PC-3 (cell line): ENCODE data around the gene BAMBI. TPM values are rescaled to one million over a fixed set of nuclear protein-coding genes. Genes with fewer than 3 reads are reported as not detected.

ENCODE experiments used
- ATAC-seq: fragments of 200-7000 bp; cut with Tn5 transposase; 2 replicates; pipeline ENCODE4 v1.9.1; 2020; ENCODE audit warnings: mild to moderate bottlenecking, moderate library complexity
- BruUV-seq: library from RNA; stranded (reverse); fragments of 400-500 nt; replicated peaks from 2 replicates; lab custom pipeline; 2021; lab: Mats Ljungman, UMichigan
- CTCF ChIA-PET: fragments of 300-600 bp; sonication (Branson Sonifier 250); formaldehyde crosslinking; loops from one replicate; lab custom pipeline; 2022; ENCODE audit warnings: antibody characterized with exemption; lab: Charles Lee
- POLR2A ChIA-PET: fragments of 300-600 bp; sonication (Branson Sonifier 250); formaldehyde crosslinking; loops from one replicate; lab custom pipeline; 2022; ENCODE audit warnings: antibody characterized with exemption; ENCODE audit not compliant: unreplicated experiment; lab: Charles Lee
- DNase-seq: peaks from one replicate; pipeline ENCODE4 v3.0.0-alpha.2; 2015
- H2AFZ ChIP-seq: fragments of 300-600 bp; sonication (generic); 2 replicates; pipeline ENCODE4 v1.6.0; 2016; ENCODE audit warnings: antibody characterized with exemption, low read length
- H3F3A ChIP-seq: fragments of 300-600 bp; sonication (generic); one replicate; pipeline ENCODE4 v1.6.0; 2017; ENCODE audit warnings: antibody characterized with exemption, low read length, control low read depth, mild to moderate bottlenecking; ENCODE audit not compliant: unreplicated experiment
- H3K27ac ChIP-seq: fragments of 300-600 bp; sonication (generic); 2 replicates; pipeline ENCODE4 v1.5.1; 2016; ENCODE audit warnings: mild to moderate bottlenecking, low read length
- H3K27me3 ChIP-seq: fragments of 300-600 bp; sonication (generic); 2 replicates; pipeline ENCODE4 v1.6.1; 2016; ENCODE audit warnings: low read length, mixed read lengths
- H3K36me3 ChIP-seq: fragments of 300-600 bp; sonication (generic); 2 replicates; pipeline ENCODE4 v1.6.1; 2016; ENCODE audit warnings: low read depth, mixed run types, low read length, mixed read lengths
- H3K4me1 ChIP-seq: fragments of 300-600 bp; sonication (generic); 2 replicates; pipeline ENCODE4 v1.5.1; 2016; ENCODE audit warnings: low read length; ENCODE audit not compliant: insufficient read depth
- H3K4me2 ChIP-seq: fragments of 300-600 bp; sonication (generic); 2 replicates; pipeline ENCODE4 v1.6.0; 2016; ENCODE audit warnings: low read length
- H3K4me3 ChIP-seq: fragments of 300-600 bp; sonication (generic); 2 replicates; pipeline ENCODE4 v1.5.1; 2016; ENCODE audit warnings: mild to moderate bottlenecking, low read length, mixed read lengths
- H3K79me2 ChIP-seq: fragments of 300-600 bp; sonication (generic); 2 replicates; pipeline ENCODE4 v1.6.1; 2017; ENCODE audit warnings: low read length, mixed read lengths
- H3K9ac ChIP-seq: fragments of 300-600 bp; sonication (generic); 2 replicates; pipeline ENCODE4 v1.6.0; 2016; ENCODE audit warnings: mild to moderate bottlenecking, low read length
- H3K9me2 ChIP-seq: fragments of 300-600 bp; sonication (generic); replicated peaks from 2 replicates; pipeline ENCODE4 v1.6.1; 2016; ENCODE audit warnings: mixed run types, low read length, mixed read lengths
- H3K9me3 ChIP-seq: fragments of 300-600 bp; sonication (generic); 2 replicates; pipeline ENCODE4 v1.6.1; 2016; ENCODE audit warnings: low read length, mixed read lengths
- H4K20me1 ChIP-seq: fragments of 300-600 bp; sonication (generic); 2 replicates; pipeline ENCODE4 v1.6.1; 2016; ENCODE audit warnings: low read length, mixed read lengths
- EZH2 ChIP-seq: fragments of 300-600 bp; sonication (generic); IDR thresholded peaks from one replicate; pipeline ENCODE4 v1.6.1; 2017; ENCODE audit warnings: antibody characterized with exemption, mild to moderate bottlenecking, low read length; ENCODE audit not compliant: unreplicated experiment
- EZH2phosphoT487 ChIP-seq: fragments of 300-600 bp; sonication (generic); IDR thresholded peaks from 2 replicates; pipeline ENCODE4 v1.6.1; 2018; ENCODE audit warnings: mild to moderate bottlenecking, antibody characterized with exemption, low read length, borderline replicate concordance
- intact Hi-C: fragments of 100-400 bp; cut with micrococcal nuclease; formaldehyde crosslinking; loops from 2 replicates; pipeline ENCODE4 v1.9.0; 2023
- total RNA-seq: library from RNA; depleted of rRNA; stranded (reverse); fragments of >200 nt; gene quantifications from 2 replicates; pipeline ENCODE4 v1.2.3, GENCODE V29; 2014
- TF ChIP-seq, protein P1 (sequence below): fragments of 300-600 bp; sonication (generic); conservative IDR thresholded peaks from 2 replicates; pipeline ENCODE4 v1.5.1; 2017; ENCODE audit warnings: antibody characterized with exemption, low read depth, mild to moderate bottlenecking, low read length

The BAMBI gene
- total RNA-seq, 1 experiment from 2014 or later = 9.6 TPM

GRCh38 chr10:28676326-28676967, 874 bp upstream of the BAMBI start:
- no peak for TF ChIP-seq EZH2phosphoT487
- TF ChIP-seq, protein P1, sequence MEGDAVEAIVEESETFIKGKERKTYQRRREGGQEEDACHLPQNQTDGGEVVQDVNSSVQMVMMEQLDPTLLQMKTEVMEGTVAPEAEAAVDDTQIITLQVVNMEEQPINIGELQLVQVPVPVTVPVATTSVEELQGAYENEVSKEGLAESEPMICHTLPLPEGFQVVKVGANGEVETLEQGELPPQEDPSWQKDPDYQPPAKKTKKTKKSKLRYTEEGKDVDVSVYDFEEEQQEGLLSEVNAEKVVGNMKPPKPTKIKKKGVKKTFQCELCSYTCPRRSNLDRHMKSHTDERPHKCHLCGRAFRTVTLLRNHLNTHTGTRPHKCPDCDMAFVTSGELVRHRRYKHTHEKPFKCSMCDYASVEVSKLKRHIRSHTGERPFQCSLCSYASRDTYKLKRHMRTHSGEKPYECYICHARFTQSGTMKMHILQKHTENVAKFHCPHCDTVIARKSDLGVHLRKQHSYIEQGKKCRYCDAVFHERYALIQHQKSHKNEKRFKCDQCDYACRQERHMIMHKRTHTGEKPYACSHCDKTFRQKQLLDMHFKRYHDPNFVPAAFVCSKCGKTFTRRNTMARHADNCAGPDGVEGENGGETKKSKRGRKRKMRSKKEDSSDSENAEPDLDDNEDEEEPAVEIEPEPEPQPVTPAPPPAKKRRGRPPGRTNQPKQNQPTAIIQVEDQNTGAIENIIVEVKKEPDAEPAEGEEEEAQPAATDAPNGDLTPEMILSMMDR = no peak
- H3K4me3 ChIP-seq = peak overlapping the region; percentile 73
- CTCF ChIA-PET = no interaction called here
- H3K27me3 ChIP-seq = no peaks in the 10 kb centered on the region
- peaks cover 39% of the 10 kb centered on the region for H3K79me2 ChIP-seq
- H3F3A ChIP-seq = no peaks in the 10 kb centered on the region
- peak overlapping the region; percentile 94 for H3K4me2 ChIP-seq
- H2AFZ ChIP-seq = peak overlapping the region; percentile 97
- DNase-seq = no peak
- peak; percentile 7 for ATAC-seq
- POLR2A ChIA-PET = no interaction called here
- peaks cover 3% of the 10 kb centered on the region; the same call in 1 of the 2 replicates for H4K20me1 ChIP-seq
- H3K9ac ChIP-seq = peak overlapping the region; percentile 17; the same call in 1 of the 2 replicates
- no peak overlapping the region for H3K27ac ChIP-seq
- no peaks in the 10 kb centered on the region for H3K9me2 ChIP-seq
- H3K36me3 ChIP-seq = no peaks in the 10 kb centered on the region
- no TSS peak for BruUV-seq
- intact Hi-C loops = loop anchor here (5.0 to 10.0 kb wide), 6 partner anchors 46 to 456 kb away; no protein-coding TSS in a partner anchor
- no peaks in the 10 kb centered on the region for H3K9me3 ChIP-seq
- peaks cover 10% of the 10 kb centered on the region for H3K4me1 ChIP-seq

DNA sequence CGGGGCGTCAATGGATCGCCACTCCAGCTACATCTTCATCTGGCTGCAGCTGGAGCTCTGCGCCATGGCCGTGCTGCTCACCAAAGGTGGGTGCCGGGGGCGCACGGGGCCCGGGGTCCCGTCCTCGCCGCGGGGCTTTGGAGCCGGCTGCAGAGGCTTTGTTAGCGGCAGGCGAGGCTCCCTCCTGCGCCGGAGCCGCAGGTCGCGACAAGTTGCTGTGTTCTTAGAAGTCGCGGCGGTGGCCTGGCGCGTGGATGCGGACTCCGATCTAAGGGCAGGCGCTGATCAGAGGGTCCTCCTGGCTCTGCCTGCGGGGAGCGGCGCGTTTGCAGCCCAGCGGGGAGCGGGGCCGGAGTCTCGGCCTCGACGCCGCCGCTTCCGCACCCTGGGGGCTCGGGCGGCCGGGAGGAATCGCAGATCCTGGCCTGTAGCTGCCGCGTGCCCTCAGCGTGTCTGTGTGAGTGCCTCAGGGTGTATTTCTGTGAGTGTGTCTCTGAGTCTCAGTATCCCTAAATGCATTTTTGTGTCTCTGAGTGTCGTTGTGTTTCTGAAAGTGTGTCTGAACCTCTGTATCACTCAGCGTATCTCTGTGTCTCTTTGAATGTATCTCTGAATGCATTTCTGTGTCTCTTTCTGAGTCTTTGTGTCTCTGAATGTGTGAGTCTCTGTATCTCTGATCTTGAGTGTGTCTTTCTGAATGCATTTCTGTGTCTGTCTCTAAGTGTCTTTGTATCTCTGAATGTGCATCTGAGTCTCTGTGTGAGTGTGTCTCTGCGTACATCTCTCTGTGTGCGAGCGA, 766 bp downstream of the BAMBI start:
- ChIA-PET CTCF (interaction anchor here (0.6 kb wide), 2 partner anchors 46 to 313 kb away, joined by 3 to 5 read pairs; no protein-coding TSS in a partner anchor), POLR2A (no interaction called here)
- H2AFZ ChIP-seq = peak overlapping the region; percentile 68
- TF ChIP-seq, protein P1 = no peak
- no peak for TF ChIP-seq EZH2
- no peak for TF ChIP-seq EZH2phosphoT487
- peaks cover 49% of the 10 kb centered on the region for H3K79me2 ChIP-seq
- H4K20me1 ChIP-seq = peaks cover 3% of the 10 kb centered on the region; the same call in 1 of the 2 replicates
- peak overlapping the region; percentile 96 for H3K4me3 ChIP-seq
- ATAC-seq (no peak), DNase-seq (peak; percentile 11)
- no peaks in the 10 kb centered on the region for H3K9me2 ChIP-seq
- intact Hi-C loops = loop anchor here (5.0 to 10.0 kb wide), 6 partner anchors 44 to 454 kb away; no protein-coding TSS in a partner anchor
- peaks cover 4% of the 10 kb centered on the region; the same call in 1 of the 2 replicates for H3K36me3 ChIP-seq
- peaks cover 11% of the 10 kb centered on the region for H3K4me1 ChIP-seq
- no peaks in the 10 kb centered on the region for H3K27me3 ChIP-seq
- peak overlapping the region; percentile 75 for H3K9ac ChIP-seq
- no peak overlapping the region for H3K27ac ChIP-seq
- no peaks in the 10 kb centered on the region for H3F3A ChIP-seq
- BruUV-seq = no TSS peak
- no peaks in the 10 kb centered on the region for H3K9me3 ChIP-seq
- H3K4me2 ChIP-seq = peak overlapping the region; percentile 97
